ENCODE measurements around the gene QSOX2. TPM values are rescaled to one million over a fixed set of nuclear protein-coding genes. Genes with fewer than 3 reads are reported as not detected.
A peak's percentile ranks its signal among the peaks of the same experiment; 100 is the strongest.
"Not testable (repeated sequence)": the region's sequence is repeated elsewhere in the genome, so short reads cannot be mapped to it uniquely, and the experiment has no call there.

Gene QSOX2
- total RNA-seq, 1 donor from 2014 or later: 20.7 TPM

DNA sequence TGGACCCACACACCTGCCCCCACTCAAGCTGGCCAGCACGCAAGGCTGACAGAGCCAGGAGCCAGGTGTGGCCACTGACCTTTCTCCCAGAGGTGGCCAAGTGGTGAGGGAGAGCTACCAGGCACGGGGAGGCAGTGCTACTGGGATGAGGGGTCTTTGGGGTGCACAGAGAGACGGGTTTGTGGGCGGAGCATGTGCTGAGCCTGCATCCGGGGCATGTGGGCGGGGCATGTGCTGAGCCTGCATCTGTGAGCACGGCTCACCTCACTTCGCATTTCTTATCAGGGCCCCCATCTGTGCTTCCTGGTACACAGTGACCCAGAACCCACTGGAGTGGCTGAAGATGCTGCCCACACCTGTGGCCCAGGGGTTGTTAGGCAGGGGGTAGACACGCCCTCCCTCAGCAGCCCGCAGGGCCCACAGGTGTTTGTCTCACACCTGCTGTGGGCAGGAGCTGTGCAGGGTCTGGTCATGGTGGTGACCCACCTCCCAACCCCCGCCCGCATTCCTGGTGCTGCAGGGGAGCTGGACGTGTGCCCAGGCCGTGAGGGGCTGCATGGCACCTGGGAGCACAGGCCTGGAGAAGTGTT lies 36.8 kb upstream of the QSOX2 start:
- DNase-seq (ENCODE audit: low read depth): no peak

DNA sequence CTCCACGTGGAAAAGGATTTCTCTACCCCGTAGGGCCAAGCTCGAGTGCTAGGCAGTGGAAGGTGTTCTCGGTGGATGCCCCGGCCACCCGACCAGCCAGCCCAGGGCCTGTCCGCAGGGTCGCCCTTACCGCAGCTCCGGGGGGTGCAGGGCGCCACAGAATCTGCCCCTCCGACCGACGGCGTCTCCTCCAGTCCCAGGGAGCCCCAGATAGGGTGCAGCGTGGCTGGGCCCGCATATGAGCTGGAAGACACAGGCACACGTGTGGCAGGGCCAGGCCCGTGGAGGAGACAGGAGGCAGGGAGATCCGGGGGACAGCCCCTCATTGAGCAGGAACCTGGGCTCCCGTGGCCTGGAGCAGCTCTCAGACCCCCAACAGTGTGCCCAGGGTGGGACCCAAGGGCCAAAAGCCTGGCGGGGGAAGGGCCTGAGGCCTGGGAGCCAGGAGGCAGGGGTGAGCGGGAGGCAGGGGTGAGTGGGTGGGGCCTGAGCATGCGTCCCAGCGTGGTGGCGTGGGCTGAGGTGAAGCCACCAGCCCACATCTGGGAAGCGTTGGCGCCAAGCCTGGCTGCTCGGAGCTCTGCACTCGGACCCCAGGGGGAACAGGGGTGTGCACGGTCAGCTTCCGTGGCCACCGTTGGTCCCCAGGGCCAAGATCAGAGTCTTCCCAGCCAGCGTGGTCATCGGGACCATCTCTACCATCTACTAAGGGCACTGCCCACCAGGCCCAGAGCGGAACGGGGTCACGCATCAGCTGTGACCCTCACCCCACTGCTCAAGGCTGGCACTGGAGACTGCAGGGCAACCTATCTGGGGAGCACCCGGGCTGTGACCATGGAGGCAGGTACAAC lies 36.0 kb upstream of the QSOX2 start:
- DNase-seq (ENCODE audit: low read depth): no peak

DNA sequence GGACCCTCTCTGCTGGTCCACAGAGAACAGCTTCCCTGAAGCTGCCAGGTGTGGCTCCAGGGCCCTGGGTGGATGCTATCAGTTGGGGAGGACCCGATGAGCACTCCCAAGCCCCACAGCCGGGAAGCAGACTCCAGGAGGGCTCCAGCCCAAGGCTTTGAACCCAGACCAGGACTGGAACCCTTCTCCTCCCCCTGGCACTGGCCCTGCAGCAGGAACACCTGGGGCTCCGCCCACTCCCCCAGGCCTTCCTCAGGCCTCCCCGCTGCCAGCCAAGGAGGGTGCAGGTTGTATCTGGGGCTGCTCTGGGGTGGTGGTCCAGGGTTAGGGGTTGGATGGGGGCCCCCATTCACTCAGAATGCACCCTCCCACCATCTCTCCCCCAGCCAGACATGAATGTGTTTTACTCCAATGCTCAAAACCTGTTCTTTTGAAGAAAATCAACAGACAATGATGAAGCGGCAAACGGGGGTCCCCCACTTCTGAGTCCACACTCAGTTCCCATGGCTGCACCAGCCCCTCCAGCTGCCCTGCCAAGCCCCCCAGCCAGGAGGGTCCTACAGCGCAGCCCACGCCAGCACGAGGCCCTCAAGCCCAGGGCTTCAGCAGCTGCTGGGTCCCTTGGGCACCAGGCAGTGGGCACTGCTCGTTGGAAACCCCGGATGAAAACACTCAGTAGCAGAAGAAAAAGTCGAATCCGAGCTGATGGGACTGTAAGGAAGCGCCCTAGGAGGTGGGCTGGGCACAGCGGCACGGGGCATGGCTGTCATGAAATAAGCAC lies 35.1 kb upstream of the QSOX2 start:
- DNase-seq (ENCODE audit: low read depth): no peak

DNA sequence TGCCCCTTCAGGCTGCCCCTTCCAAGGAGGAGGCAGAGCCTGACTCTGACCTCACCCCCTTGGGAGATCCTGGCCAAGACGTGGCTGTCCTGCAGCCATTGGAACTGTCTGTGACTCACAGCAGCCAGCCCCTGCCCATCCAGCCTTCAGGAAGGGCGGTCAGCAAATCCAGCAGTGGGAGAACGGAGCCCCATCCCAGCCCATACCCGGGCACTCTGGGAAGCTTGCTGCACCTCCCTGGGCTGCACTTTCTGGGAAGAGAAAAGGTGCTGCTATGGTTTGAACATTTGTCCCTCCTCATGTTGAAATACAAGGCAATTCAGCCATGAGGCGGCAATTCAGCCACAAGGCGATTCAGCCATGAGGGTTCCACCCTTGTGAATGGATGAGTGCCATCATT lies 33.9 kb upstream of the QSOX2 start:
- DNase-seq (ENCODE audit: low read depth): no peak

DNA sequence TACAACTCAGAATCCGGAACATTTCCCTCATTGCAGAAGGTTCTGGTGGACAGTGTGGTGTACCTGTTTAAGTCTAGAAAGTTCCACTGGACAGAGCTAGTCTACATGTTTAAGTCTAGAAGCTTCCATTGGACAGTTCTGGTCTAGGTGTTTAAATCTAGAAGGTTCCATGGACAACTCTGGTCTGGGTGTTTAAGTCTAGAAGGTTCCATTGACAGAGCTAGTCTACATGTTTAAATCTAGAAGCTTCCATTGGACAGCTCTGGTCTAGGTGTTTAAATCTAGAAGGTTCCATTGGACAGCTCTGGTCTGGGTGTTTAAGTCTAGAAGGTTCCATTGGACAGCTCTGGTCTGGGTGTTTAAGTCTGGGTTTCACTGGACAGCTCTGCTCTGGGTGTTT lies 33.3 kb upstream of the QSOX2 start:
- DNase-seq (ENCODE audit: low read depth): no peak

DNA sequence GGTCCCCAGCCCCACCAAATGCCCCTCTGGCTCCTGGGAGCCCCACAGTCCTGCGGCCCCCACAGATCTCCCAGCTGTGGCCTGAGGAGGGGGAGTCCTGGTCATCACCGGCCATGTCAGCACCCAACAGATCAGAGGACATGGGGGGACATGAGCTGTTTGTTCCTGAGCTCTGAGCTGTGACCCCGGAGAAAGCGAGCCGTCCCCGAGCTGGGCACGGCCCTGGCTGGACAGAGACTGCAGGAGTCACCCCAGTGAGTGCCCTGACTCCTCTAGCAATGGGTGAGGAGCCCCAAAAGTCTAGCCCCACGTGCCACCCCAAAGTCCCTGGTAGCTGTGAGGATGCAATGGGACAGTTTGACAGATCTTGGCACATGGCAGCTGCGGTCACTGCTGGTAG lies 32.6 kb upstream of the QSOX2 start:
- DNase-seq (ENCODE audit: low read depth): no peak

DNA sequence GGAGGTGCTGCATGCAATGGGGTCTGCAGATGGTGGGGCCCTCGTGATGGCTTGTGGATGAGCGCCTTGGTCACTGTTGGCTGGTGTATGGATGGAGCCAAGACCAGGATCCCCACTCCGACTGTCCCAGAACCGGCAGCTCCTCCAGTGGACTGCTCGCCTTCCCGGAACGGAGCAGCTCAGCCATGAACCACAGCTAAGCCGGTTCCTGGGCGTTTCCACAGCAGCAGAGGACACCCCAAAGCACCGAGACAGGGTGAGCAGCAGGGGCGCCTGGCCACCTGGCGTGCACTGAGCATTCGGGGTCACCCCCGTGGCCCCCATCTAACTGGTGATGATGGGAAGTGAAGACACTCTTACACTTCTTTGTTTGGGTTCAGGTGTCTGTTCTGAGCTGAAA lies 32.1 kb upstream of the QSOX2 start:
- no peak for DNase-seq (ENCODE audit: low read depth)

DNA sequence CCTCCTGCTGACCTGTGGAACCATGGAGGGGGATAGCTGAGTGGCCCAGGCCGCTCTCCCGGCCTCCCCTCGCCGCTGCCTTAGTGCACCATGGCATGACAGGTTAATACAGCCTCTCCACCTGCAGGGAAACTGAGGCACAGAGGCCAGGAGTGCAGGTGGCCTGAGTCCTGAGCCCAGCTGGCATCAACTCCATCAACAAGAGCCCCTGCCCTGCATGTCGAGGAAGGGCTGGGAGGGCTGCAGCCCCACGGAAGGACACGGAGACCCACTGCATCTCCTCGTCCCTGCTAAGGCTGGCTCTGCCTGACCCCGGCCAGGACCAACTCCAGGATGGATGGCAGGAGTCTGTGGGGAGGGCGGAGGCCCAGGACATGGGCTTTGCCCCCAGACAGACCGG lies 31.1 kb upstream of the QSOX2 start:
- no peak for DNase-seq (ENCODE audit: low read depth)

DNA sequence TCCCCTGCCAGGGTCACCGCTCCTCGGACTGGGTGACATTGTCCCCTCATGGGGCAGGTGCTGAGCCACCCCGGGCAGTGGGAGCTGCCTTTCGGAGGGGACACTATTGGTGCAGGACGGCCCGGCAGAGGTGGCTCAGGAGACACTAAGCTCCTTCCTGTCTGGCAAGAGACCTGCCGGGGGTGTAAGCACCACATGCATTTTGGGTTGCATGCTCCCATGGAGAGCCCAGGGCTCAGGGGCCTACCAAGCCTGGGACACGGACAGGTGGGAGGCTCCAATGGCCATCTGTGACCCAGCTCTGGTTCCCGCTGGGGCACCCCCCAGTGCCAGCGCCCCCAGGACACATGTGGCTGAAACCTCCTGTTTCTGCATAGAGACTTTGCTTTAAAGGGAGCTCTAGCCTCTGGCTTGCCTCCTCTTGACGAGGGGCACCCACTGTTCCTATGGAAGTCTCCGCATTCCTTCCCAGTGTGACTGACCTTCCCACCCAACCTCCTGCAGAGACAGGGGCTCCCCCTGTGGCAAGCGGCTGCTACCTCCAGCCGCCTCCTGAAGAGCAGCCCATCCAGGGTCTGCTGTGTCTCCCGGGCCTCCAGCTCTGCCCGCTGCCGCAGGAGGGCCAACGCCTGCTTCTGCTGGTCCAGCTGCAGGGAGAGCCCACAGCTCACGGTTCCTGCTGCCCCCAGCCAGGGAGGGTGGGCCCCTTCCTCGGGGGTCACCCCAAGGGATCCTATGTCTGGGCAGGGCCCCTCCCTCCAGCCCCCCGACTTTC lies 30.2 kb upstream of the QSOX2 start:
- no peak for DNase-seq (ENCODE audit: low read depth)

DNA sequence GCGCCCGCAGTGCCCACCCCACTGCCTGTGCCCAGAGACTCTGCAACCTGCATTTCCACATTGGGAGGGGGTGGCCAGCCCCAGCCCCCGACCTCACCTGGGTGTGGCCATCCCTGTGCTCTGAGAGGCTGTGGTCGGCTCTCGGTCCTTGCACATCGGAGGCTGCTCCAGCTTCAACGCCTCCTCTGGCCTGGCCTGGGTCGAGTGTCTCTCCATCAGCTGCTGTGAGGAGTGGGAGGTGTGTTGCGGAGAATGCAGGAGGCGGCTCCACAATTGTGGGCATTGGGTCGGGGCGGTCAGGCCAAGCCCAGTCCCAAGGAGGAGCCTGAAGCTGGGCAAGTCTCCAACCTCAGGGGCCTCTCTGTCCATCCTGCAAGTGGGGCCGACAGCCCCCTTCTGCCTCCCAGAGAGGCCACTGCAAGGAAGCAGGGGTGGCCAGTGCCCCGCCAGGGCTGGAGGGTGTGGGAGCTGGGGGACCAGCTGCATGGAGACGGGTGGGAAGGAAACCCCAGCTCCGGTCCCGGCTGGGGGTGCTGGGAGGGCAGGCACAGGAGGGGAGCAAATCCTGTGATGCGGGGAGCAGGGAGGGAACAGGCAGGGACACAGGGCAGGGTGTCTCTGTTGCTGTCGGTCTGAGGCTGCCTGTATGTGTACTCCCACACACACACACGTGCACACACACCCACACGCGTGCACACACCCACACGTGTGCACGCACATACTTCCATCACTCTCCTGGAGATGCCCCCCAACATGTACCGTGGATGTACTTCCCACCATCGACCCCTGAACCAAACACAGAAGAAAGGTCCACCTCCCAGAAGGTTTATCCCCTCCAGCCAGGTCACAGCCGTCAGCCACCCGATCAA lies 29.4 kb upstream of the QSOX2 start:
- DNase-seq (ENCODE audit: low read depth): no peak

DNA sequence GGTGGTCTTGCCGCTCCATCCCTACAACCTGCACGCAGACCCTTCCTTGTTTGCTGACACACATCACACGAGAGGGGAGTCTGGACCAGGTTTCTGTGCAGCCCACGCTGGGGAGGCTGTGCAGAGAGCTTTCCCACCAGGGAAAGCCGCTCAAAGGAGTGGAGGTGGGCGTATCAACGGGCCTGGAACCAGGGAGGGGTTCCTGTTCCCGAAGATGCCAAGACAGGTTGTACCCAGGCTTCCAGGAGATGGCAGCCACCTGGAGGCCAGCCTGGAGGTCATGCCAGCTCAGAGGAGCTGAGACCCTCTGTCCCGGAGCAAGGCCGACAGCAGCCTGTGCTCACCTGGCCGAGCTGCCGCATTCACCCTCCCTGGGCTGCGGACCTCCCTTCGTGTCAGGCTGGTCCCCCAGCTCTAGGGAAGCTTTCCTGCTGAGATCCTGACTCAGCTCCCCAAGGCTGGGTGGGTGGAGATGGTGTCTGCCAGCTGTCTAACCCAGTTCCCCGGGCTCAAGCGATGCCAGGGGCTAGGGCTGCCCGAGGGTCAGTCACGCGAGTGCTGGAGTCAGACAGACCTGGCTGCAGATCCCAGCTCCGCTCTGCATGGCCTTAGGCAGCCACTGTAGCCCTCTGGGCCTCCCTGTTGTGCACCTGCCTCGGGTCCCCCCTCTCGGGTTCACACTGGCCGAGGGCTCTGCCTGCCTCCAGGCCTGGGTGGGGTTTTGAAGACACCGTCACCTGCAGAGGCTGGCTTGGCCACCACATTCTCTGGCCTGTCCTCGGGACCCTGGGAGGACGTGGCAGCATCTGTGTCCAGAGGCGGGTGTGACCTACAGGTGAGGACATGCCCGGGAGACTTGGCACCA lies 28.5 kb upstream of the QSOX2 start:
- no peak for DNase-seq (ENCODE audit: low read depth)

DNA sequence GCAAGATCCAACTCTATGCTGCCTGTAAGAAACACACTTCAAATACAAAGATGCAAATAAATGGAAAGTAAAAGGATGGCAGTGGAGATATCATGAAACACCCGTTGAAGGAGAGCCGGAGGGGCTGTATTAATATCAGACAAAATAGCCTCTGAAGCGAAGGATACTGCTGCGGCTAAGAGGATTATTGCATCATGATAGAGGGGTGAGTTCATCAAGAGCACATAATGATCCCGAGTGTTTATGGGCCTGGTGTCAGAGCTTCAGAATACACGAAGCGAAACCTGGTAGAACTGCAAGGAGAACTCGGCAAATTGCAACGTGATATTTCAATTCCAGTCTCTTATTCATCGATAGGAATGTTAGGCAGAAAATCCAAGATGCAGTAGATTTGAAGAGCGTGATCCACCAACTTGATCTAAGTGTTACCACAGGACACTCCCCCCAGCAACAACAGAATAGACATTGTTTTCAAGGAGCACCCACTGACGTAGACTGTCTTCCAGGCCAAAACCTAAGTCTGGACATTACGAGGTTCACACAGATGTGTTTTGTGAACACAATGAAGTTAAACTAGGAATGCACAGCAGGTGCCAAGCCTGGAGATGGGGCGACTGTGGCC lies 27.7 kb upstream of the QSOX2 start:
- no peak for DNase-seq (ENCODE audit: low read depth)

DNA sequence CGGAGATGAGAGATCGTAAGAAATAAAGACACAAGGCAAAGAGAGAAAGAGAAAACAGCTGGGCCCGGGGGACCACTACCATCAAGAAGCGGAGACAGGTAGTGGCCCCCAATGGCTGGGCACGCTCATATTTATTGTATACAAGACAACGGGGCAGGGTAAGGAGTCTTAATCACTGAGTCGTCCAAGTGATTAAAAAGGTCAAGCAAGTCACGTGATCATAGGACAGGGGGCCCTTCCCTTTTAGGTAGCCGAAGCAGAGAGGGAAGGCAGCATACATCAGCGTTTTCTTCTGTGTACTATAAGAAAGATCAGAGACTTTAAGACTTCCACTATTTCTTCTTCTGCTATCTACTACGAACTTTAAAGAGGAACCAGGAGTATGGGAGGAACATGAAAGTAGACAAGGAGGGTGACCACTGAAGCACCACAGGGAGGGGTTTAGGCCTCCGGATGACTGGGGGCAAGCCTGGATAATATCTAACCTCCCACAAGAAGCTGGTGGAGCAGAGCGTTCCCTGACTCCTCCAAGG lies 24.6 kb upstream of the QSOX2 start:
- no peak for DNase-seq (ENCODE audit: low read depth)

DNA sequence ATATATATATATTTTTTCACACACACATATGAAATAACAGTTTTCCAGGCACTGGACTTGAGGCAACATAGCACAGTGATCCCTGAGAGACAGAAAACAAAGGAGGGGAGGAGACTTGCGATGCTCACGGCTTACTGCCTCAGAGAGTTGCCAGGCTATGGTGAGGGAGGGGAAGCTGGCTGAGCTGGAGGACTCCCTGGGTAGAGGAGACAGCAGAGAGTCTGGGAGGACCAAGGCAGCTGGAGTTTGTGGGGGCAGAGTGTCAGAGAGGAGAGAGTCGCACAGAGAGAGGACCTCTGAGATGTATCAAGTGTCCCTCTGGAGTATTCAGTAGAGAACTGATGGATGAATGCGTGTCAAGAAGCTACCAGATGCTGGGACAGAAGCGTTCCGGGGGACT lies 23.1 kb upstream of the QSOX2 start:
- no peak for DNase-seq (ENCODE audit: low read depth)

DNA sequence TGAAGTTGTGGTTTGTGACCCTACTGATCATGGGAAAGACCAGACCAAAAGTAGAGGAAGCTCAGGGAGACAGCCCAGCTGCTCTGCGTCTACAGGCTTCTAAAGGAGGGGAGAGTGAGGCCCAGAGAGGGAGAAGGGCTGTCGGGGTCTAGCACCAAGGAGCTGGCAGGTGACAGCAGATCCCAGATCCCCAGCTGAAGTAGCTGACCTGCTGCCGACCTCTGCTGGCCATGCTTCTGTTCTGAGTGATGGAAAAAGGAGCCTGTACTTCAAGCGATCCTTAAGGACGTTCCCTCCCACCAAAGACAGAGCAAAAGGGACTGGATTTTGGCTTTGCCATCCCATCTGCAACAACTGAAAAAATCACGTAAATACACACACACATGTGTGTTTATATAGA lies 22.7 kb upstream of the QSOX2 start:
- DNase-seq (ENCODE audit: low read depth): no peak

DNA sequence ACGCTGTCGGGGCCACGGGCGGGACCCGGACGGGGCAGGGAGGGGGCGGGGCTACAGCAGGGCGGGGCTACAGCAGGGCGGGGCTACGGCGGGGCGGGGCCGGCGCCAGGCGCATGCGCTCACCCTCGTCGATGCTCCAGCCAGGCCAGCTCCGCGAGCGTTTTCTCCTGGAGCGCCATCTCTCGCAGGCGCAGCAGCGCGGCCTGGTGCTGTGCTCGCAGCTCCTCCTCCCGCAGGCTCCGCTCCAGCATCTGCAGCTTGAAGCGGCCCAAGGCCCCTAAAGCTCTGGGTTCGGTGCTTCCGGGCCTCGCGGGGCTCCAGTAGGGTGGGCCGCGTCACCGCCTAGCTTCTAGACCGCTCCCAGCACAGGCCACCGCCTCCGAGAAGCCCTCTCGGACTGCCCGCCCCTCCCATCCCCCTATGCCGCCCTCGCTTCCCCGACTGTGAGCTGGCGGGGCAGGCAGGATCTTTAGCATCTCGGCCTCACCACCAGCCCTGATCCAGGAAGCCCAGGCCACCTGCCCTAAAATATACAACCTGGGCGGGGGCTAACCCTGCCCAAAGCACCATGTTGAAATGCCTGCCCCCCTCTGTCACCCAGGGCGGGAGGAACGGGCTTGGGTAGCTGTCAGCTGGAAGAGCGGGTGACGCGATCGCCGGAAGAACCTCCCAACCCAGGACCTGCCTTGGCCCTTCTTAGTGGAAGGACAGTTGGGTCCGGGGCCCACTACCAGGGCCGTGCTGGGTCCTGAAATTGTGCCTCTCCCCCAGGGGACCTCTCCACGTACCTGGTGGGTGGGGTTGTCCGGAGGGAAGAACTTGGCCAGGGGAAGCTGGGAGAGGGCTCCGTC lies 21.9 kb upstream of the QSOX2 start:
- peak; percentile 41 for DNase-seq (ENCODE audit: low read depth)

DNA sequence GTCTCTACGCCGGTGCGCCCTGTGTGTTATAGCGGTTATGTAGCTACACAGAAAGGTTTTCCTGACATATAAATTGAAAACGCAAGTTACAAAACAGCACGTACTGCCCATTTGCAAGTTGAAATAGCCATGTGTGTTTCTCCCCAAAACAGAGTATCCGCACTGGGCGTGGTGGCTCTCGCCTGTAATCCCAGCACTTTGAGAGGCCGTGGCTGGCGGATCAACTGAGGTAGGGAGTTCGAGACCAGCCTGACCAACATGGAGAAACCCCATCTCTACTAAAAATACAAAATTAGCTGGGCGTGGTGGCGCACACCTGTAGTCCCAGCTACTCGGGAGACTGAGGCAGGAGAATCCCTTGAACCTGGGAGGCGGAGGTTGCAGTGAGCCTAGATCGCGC lies 21.0 kb upstream of the QSOX2 start:
- DNase-seq (ENCODE audit: low read depth): not testable (repeated sequence)

Data from myocyte (in vitro differentiated cells).